Mesenchymal stem cell (in vitro differentiated cells and primary cell): ENCODE measurements around the gene PAK4.

Experiments
- DNase-seq: peaks from one replicate; pipeline ENCODE4 v3.0.0-alpha.2; 2013
- H2AFZ ChIP-seq: one replicate; pipeline ENCODE4 v1.6.1; 2013; ENCODE audit warnings: low read depth, mild to moderate bottlenecking, control low read depth, inconsistent platforms, low read length, moderate library complexity
- H2AK5ac ChIP-seq: 2 replicates; pipeline ENCODE4 v1.6.1; 2013; ENCODE audit warnings: low read length, moderate library complexity, mild to moderate bottlenecking, inconsistent platforms; ENCODE audit not compliant: severe bottlenecking
- H2BK120ac ChIP-seq: one replicate; pipeline ENCODE4 v1.6.1; 2013; ENCODE audit warnings: low read depth, mild to moderate bottlenecking, inconsistent platforms, low read length, moderate library complexity
- H2BK12ac ChIP-seq, 2 experiments: one replicate each; pipeline ENCODE4 v1.6.1; 2013; ENCODE audit warnings: inconsistent platforms in 2 of 2, low read length in 2 of 2, mild to moderate bottlenecking in 2 of 2, moderate library complexity in 2 of 2, control low read depth in 1 of 2
- H2BK15ac ChIP-seq: one replicate; pipeline ENCODE4 v1.6.1; 2013; ENCODE audit warnings: mild to moderate bottlenecking, low read depth, inconsistent platforms; ENCODE audit not compliant: poor library complexity, severe bottlenecking
- H2BK5ac ChIP-seq: 2 replicates; pipeline ENCODE4 v1.6.1; 2013; ENCODE audit warnings: low read depth, mild to moderate bottlenecking, low read length, control low read depth, inconsistent platforms; ENCODE audit not compliant: poor library complexity, severe bottlenecking
- H3K14ac ChIP-seq, 2 experiments: one replicate each; pipeline ENCODE4 v1.6.1; 2013; ENCODE audit warnings: inconsistent platforms in 2 of 2, low read length in 2 of 2, control low read depth in 1 of 2, mild to moderate bottlenecking in 1 of 2, moderate library complexity in 1 of 2
- H3K18ac ChIP-seq, 2 experiments: one replicate each; pipeline ENCODE4 v1.6.1; 2013; ENCODE audit warnings: inconsistent platforms in 2 of 2, low read length in 2 of 2, control low read depth in 1 of 2, low read depth in 1 of 2, mild to moderate bottlenecking in 1 of 2
- H3K23ac ChIP-seq, 2 experiments: one replicate each; pipeline ENCODE4 v1.6.1; 2013; ENCODE audit warnings: inconsistent platforms in 2 of 2, low read length in 2 of 2, mild to moderate bottlenecking in 2 of 2, moderate library complexity in 2 of 2, control low read depth in 1 of 2
- H3K27ac ChIP-seq: 2 replicates; pipeline ENCODE4 v1.5.1; 2013; ENCODE audit warnings: mild to moderate bottlenecking, moderate library complexity, low read length, control low read depth, inconsistent platforms; ENCODE audit not compliant: poor library complexity, severe bottlenecking
- H3K27me3 ChIP-seq, 2 experiments: 2 replicates each; pipeline versions ENCODE4 v1.6.1 to v1.7.0; 2013; ENCODE audit warnings: low read length in 2 of 2, mild to moderate bottlenecking in 2 of 2, moderate library complexity in 2 of 2, control low read depth in 1 of 2, inconsistent platforms in 1 of 2; ENCODE audit not compliant: control insufficient read depth in 1 of 2, insufficient read depth in 1 of 2
- H3K36me3 ChIP-seq, 2 experiments: 2 replicates each; pipeline versions ENCODE4 v1.6.1 to v1.7.0; 2013; ENCODE audit warnings: low read length in 2 of 2, control low read depth in 1 of 2, inconsistent platforms in 1 of 2, low read depth in 1 of 2, mild to moderate bottlenecking in 1 of 2; ENCODE audit not compliant: insufficient read depth in 2 of 2, control insufficient read depth in 1 of 2
- H3K4ac ChIP-seq, 2 experiments: one replicate each; pipeline ENCODE4 v1.6.1; 2013; ENCODE audit warnings: inconsistent platforms in 2 of 2, low read length in 2 of 2, mild to moderate bottlenecking in 2 of 2, moderate library complexity in 2 of 2, control low read depth in 1 of 2, low read depth in 1 of 2
- H3K4me1 ChIP-seq: 2 replicates; pipeline ENCODE4 v1.6.1; 2013; ENCODE audit warnings: low read depth, low read length, control low read depth; ENCODE audit not compliant: control insufficient read depth, insufficient read depth
- H3K4me2 ChIP-seq: 2 replicates; pipeline ENCODE4 v1.6.1; 2013; ENCODE audit warnings: low read length, mild to moderate bottlenecking, inconsistent platforms; ENCODE audit not compliant: poor library complexity, severe bottlenecking
- H3K4me3 ChIP-seq, 2 experiments: 2 replicates each; pipeline versions ENCODE4 v1.5.1 to v1.7.0; 2013; ENCODE audit warnings: low read length in 2 of 2, mild to moderate bottlenecking in 2 of 2, control low read depth in 1 of 2, low read depth in 1 of 2; ENCODE audit not compliant: insufficient read depth in 1 of 2
- H3K79me1 ChIP-seq: replicated peaks from 2 replicates; pipeline ENCODE4 v1.6.1; 2013; ENCODE audit warnings: mild to moderate bottlenecking, control low read depth, low read length, inconsistent platforms; ENCODE audit not compliant: poor library complexity, severe bottlenecking
- H3K9ac ChIP-seq: 2 replicates; pipeline ENCODE4 v1.7.0; 2013; ENCODE audit warnings: mild to moderate bottlenecking, low read length, moderate library complexity
- H3K9me3 ChIP-seq: 2 replicates; pipeline ENCODE4 v1.7.0; 2013; ENCODE audit warnings: mild to moderate bottlenecking, low read length; ENCODE audit not compliant: control insufficient read depth
- H4K8ac ChIP-seq: one replicate; pipeline ENCODE4 v1.6.1; 2013; ENCODE audit warnings: inconsistent platforms, mild to moderate bottlenecking, low read length, moderate library complexity
- H4K91ac ChIP-seq: one replicate; pipeline ENCODE4 v1.6.1; 2013; ENCODE audit warnings: mild to moderate bottlenecking, low read length, inconsistent platforms
- WGBS: methylation state at CpG from one replicate; pipeline ENCODE4 v1.1.7; 2013; ENCODE audit warnings: mixed read lengths; 5-methylcytosine and 5-hydroxymethylcytosine counted together

PAK4 gene

GRCh38 chr19:39197808-39198207 lies 72.2 kb downstream of the PAK4 start:
- Histone ChIP-seq H2BK5ac (no peak overlapping the region), H3K14ac (no peak overlapping the region), H3K4me3 (no peak overlapping the region), H2AK5ac (no peak overlapping the region), H3K27ac (no peak overlapping the region), H2AFZ (no peak overlapping the region), H2BK12ac (no peak overlapping the region), H3K4me2 (no peak overlapping the region), H4K8ac (no peak overlapping the region), H3K4me1 (peaks cover 25% of the 10 kb centered on the region), H2BK15ac (no peak overlapping the region), H3K23ac (no peak overlapping the region), H3K18ac (no peak overlapping the region), H2BK120ac (no peak overlapping the region), H3K79me1 (no peaks in the 10 kb centered on the region), H3K4ac (no peak overlapping the region), H3K36me3 (no peaks in the 10 kb centered on the region), H3K27me3 (peaks cover 62 to 74% of the 10 kb centered on the region in 2 experiments), H4K91ac (no peak overlapping the region), H3K9me3 (no peaks in the 10 kb centered on the region), H3K9ac (no peak overlapping the region)
- DNase-seq, result no peak
- WGBS, result 46% methylated on average over 2 of the region's 5 CpGs

DNA sequence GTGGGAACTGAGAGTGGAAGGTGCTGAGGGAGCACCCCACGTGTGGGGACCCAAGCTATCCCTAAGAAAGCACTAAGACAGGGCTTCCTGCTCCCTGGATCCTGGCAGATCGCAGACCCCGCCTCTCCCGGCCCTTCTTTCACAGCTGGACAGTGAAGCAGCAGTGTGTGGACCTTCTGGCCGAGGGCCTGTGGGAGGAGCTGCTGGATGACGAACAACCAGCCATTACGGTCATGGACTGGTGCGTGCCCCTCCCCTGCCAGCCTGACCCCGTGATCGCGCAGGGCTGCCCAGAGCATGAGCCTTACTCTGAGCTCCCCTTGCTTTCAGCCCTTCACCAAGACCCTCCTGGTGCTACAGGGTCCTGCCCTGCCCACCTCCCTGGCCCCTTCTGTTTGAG lies 73.4 kb downstream of the PAK4 start:
- no peak overlapping the region for H3K27ac ChIP-seq
- no peak overlapping the region for H3K4ac ChIP-seq
- peak overlapping the region; percentile 8 for H2AFZ ChIP-seq
- no peak overlapping the region for H2AK5ac ChIP-seq
- no peak overlapping the region for H2BK120ac ChIP-seq
- no peak overlapping the region for H2BK15ac ChIP-seq
- H3K9ac ChIP-seq, result peak overlapping the region; percentile 56
- no peak overlapping the region for H3K18ac ChIP-seq
- peaks cover 73 to 81% of the 10 kb centered on the region in 2 experiments for H3K27me3 ChIP-seq
- no peak overlapping the region for H3K4me3 ChIP-seq
- H2BK5ac ChIP-seq, result no peak overlapping the region
- peak; percentile 18 for DNase-seq
- no peaks in the 10 kb centered on the region for H3K9me3 ChIP-seq
- H3K36me3 ChIP-seq, result no peaks in the 10 kb centered on the region
- H3K4me1 ChIP-seq, result peaks cover 16% of the 10 kb centered on the region
- no peak overlapping the region for H2BK12ac ChIP-seq
- H3K79me1 ChIP-seq, result no peaks in the 10 kb centered on the region
- no peak overlapping the region for H4K91ac ChIP-seq
- H4K8ac ChIP-seq, result no peak overlapping the region
- WGBS, result 45% methylated on average over 11 of the region's 11 CpGs
- H3K23ac ChIP-seq, result no peak overlapping the region
- no peak overlapping the region for H3K14ac ChIP-seq
- H3K4me2 ChIP-seq, result no peak overlapping the region

GRCh38 chr19:39200066-39200802 lies 74.6 kb downstream of the PAK4 start:
- H3K9ac ChIP-seq, result no peak overlapping the region

GRCh38 chr19:39200803-39201115 lies 75.2 kb downstream of the PAK4 start:
- no peak for DNase-seq
- no peaks in the 10 kb centered on the region for H3K36me3 ChIP-seq
- H3K4me3 ChIP-seq, result no peak overlapping the region
- no peak overlapping the region for H2BK12ac ChIP-seq
- 85% methylated on average over 3 of the region's 3 CpGs for WGBS
- no peak overlapping the region for H2BK15ac ChIP-seq
- peaks cover 72 to 78% of the 10 kb centered on the region in 2 experiments for H3K27me3 ChIP-seq
- H3K18ac ChIP-seq, result no peak overlapping the region
- H3K14ac ChIP-seq, result no peak overlapping the region
- H3K9me3 ChIP-seq, result no peaks in the 10 kb centered on the region
- no peak overlapping the region for H2AFZ ChIP-seq
- H3K27ac ChIP-seq, result no peak overlapping the region
- H3K4me2 ChIP-seq, result no peak overlapping the region
- H2AK5ac ChIP-seq, result no peak overlapping the region
- H4K8ac ChIP-seq, result no peak overlapping the region
- no peak overlapping the region for H3K9ac ChIP-seq
- H3K4ac ChIP-seq, result no peak overlapping the region
- H3K23ac ChIP-seq, result no peak overlapping the region
- no peaks in the 10 kb centered on the region for H3K79me1 ChIP-seq
- no peak overlapping the region for H2BK5ac ChIP-seq
- peaks cover 13% of the 10 kb centered on the region for H3K4me1 ChIP-seq
- no peak overlapping the region for H2BK120ac ChIP-seq
- H4K91ac ChIP-seq, result no peak overlapping the region

More at GRCh38 chr19:39200066-39200802, 74.6 kb downstream of the PAK4 start:
- no peak overlapping the region for H3K27ac ChIP-seq
- H3K79me1 ChIP-seq, result no peaks in the 10 kb centered on the region
- WGBS, result 84% methylated on average over 32 of the region's 32 CpGs
- H3K4ac ChIP-seq, result no peak overlapping the region
- no peak overlapping the region for H4K8ac ChIP-seq
- H2AK5ac ChIP-seq, result no peak overlapping the region
- H3K14ac ChIP-seq, result no peak overlapping the region
- DNase-seq, result no peak
- peak overlapping the region; percentile 55 for H4K91ac ChIP-seq
- no peak overlapping the region for H3K23ac ChIP-seq
- no peak overlapping the region for H2BK15ac ChIP-seq
- peaks cover 76 to 83% of the 10 kb centered on the region in 2 experiments for H3K27me3 ChIP-seq
- H3K9me3 ChIP-seq, result no peaks in the 10 kb centered on the region
- H2BK5ac ChIP-seq, result no peak overlapping the region
- no peak overlapping the region for H3K4me2 ChIP-seq
- H2BK12ac ChIP-seq, result no peak overlapping the region
- peaks cover 14% of the 10 kb centered on the region for H3K4me1 ChIP-seq
- no peaks in the 10 kb centered on the region for H3K36me3 ChIP-seq
- no peak overlapping the region for H3K18ac ChIP-seq
- no peak overlapping the region for H2BK120ac ChIP-seq
- no peak overlapping the region for H2AFZ ChIP-seq
- no peak overlapping the region for H3K4me3 ChIP-seq
